ACHN (cell line): Measurements from ENCODE around the gene VCL.
"Not testable (repeated sequence)": the region's sequence is repeated elsewhere in the genome, so short reads cannot be mapped to it uniquely, and the experiment has no call there.

ENCODE experiments used
- DNase-seq: peaks from one replicate; pipeline ENCODE4 v3.0.0-alpha.2; 2015
- in situ Hi-C: cut with HindIII; loops from 2 replicates; pipeline ENCODE4 v1.10.0; 2017; ENCODE audit warnings: low sequenced_read_pairs, low pct_ligation_motif_present, low pct_unique_long_range_greater_than_20kb

The VCL gene

GRCh38 chr10:74113546-74113945 lies 115.6 kb downstream of the VCL start:
- in situ Hi-C loops, result no loop called here
- DNase-seq, result peak; percentile 90

- in situ Hi-C loops, result no loop called here
- DNase-seq, result peak; percentile 34
These were observed 116.1 kb downstream of the VCL start for GRCh38 chr10:74114041-74114448.

- in situ Hi-C loops, result no loop called here
- no peak for DNase-seq
These were observed 119.8 kb downstream of the VCL start for GRCh38 chr10:74117738-74118137.

GRCh38 chr10:74118804-74119203 lies 120.9 kb downstream of the VCL start:
- in situ Hi-C loops, result no loop called here

GRCh38 chr10:74120911-74121310 lies 123.0 kb downstream of the VCL start:
- in situ Hi-C loops, result no loop called here
- DNase-seq, result no peak

More at GRCh38 chr10:74118804-74119203, 120.9 kb downstream of the VCL start:
- DNase-seq, result no peak

GRCh38 chr10:74121368-74121767 lies 123.5 kb downstream of the VCL start:
- DNase-seq, result no peak
- in situ Hi-C loops, result no loop called here

- in situ Hi-C loops, result no loop called here
- DNase-seq, result no peak
These were observed 124.1 kb downstream of the VCL start for GRCh38 chr10:74122060-74122459.

- in situ Hi-C loops, result no loop called here
- no peak for DNase-seq
These were observed 125.2 kb downstream of the VCL start for GRCh38 chr10:74123081-74123480.

- in situ Hi-C loops, result no loop called here
- DNase-seq, result no peak
These were observed 136.3 kb downstream of the VCL start for GRCh38 chr10:74133923-74134820.

GRCh38 chr10:74135452-74135851 lies 137.5 kb downstream of the VCL start:
- no peak for DNase-seq
- in situ Hi-C loops, result no loop called here

- DNase-seq, result no peak
- in situ Hi-C loops, result no loop called here
These were observed 140.1 kb downstream of the VCL start for GRCh38 chr10:74137992-74138391.

GRCh38 chr10:74138596-74138995 lies 140.7 kb downstream of the VCL start:
- in situ Hi-C loops, DNase-seq: not testable (repeated sequence)

- in situ Hi-C loops, result no loop called here
- DNase-seq, result no peak
These were observed 142.1 kb downstream of the VCL start for GRCh38 chr10:74139981-74140380.

- in situ Hi-C loops, result no loop called here
- no peak for DNase-seq
These were observed 142.6 kb downstream of the VCL start for GRCh38 chr10:74140553-74140952.

GRCh38 chr10:74145133-74145532 lies 147.2 kb downstream of the VCL start:
- DNase-seq, result peak; percentile 22
- in situ Hi-C loops, result no loop called here

- DNase-seq, in situ Hi-C loops: not testable (repeated sequence)
These were observed 149.1 kb downstream of the VCL start for GRCh38 chr10:74146980-74147379.

- in situ Hi-C loops, result no loop called here
- DNase-seq, result no peak
These were observed 152.5 kb downstream of the VCL start, which contains the start of gene AP3M1 for GRCh38 chr10:74150204-74150989. TSS of gene AP3M1 (minus strand) at chr10:74150828. CDS start at chr10:74138379, 12,449 bp downstream.

GRCh38 chr10:74150990-74151878 lies 153.3 kb downstream of the VCL start, which contains the start of gene ADK:
TSS of gene ADK (plus strand) at chr10:74151221. CDS start at chr10:74151279, 58 bp downstream.
- in situ Hi-C loops, result no loop called here
- DNase-seq, result peak; percentile 99
